ENCODE data around the gene RFX1.

DNA sequence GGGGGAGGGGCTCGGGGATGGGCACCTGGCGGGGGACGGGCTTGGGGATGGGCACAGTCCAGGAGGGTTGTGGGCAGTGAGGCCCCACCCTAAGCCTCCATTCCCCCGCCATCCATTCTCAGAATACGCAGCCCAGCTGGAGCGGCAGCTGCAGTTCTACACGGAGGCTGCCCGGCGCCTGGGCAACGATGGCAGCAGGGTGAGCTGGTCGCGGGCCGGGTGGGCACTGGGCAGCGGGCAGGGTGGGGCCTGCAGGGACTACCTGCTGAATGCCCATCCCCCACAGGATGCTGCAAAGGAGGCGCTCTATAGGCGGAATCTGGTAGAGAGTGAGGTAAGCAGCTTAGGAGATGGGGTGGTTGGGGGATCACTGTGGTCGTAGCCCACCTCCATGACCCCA lies 76.2 kb downstream of the RFX1 start:
- TF ChIP-seq, protein P1, sequence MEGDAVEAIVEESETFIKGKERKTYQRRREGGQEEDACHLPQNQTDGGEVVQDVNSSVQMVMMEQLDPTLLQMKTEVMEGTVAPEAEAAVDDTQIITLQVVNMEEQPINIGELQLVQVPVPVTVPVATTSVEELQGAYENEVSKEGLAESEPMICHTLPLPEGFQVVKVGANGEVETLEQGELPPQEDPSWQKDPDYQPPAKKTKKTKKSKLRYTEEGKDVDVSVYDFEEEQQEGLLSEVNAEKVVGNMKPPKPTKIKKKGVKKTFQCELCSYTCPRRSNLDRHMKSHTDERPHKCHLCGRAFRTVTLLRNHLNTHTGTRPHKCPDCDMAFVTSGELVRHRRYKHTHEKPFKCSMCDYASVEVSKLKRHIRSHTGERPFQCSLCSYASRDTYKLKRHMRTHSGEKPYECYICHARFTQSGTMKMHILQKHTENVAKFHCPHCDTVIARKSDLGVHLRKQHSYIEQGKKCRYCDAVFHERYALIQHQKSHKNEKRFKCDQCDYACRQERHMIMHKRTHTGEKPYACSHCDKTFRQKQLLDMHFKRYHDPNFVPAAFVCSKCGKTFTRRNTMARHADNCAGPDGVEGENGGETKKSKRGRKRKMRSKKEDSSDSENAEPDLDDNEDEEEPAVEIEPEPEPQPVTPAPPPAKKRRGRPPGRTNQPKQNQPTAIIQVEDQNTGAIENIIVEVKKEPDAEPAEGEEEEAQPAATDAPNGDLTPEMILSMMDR (optimal IDR thresholded peaks at IDR 0.05 in 1 of 3, IDR thresholded peaks at IDR 0.05 in 1 of 3, conservative IDR thresholded peaks at IDR 0.05 in 1 of 3; ENCODE audit: extremely low read depth in 1 of 3, insufficient read depth in 2 of 3, low read length in 3 of 3), result no peak
- TF ChIP-seq EZH2 (IDR thresholded peaks at IDR 0.05; ENCODE audit: low read length), result no peak
